K562 (cell line): ENCODE results near the gene CENPV. TPM values are rescaled to one million over a fixed set of nuclear protein-coding genes. Genes with fewer than 3 reads are reported as not detected.
A peak's percentile ranks its signal among the peaks of the same experiment; 100 is the strongest.

Experiments used
- ATAC-seq: fragments of 200-7000 bp; cut with Tn5 transposase; 3 replicates; pipeline ENCODE4 v1.9.1; 2020; ENCODE audit warnings: moderate library complexity
- BruUV-seq: library from RNA; stranded (reverse); fragments of 400-500 nt; replicated peaks from 2 replicates; lab custom pipeline; 2021; lab: Mats Ljungman, UMichigan
- CTCF ChIA-PET: fragments of 300-600 bp; formaldehyde crosslinking; extraction: SDS; loops from one replicate; lab custom pipeline; 2021; ENCODE audit warnings: low intra/inter-chr PET ratio; lab: Yijun Ruan, JAX
- POLR2A ChIA-PET: fragments of 300-600, 350-650 bp; sonication (Branson Sonifier 250); formaldehyde crosslinking; extraction: SDS; loops from one replicate; lab custom pipeline; 2021; ENCODE audit warnings: antibody characterized with exemption, inconsistent platforms; lab: Yijun Ruan, JAX
- DNase-seq, 4 experiments: peaks; one replicate each; pipeline versions ENCODE4 v3.0.0 to v3.0.0-alpha.2; 2011 to 2018; ENCODE audit warnings: low spot score in 3 of 4, mixed read lengths in 3 of 4; ENCODE audit errors: extremely low read depth in 1 of 4
- FAIRE-seq: peaks from 2 replicates; lab custom pipeline; 2011; peaks lifted over from hg19 to GRCh38; lab: Jason Lieb, UNC
- H2AFZ ChIP-seq: 2 replicates; pipeline ENCODE4 v1.6.0; 2011; ENCODE audit warnings: low read depth, low read length, control low read depth, inconsistent platforms
- H3K27ac ChIP-seq: fragments of 200-600 bp; 3 replicates; pipeline ENCODE4 v1.8.0; 2011; ENCODE audit warnings: low read depth, mild to moderate bottlenecking, control low read depth, inconsistent platforms, low read length, moderate library complexity, mixed read lengths; ENCODE audit errors: extremely low read depth
- H3K27me3 ChIP-seq, 2 experiments: fragments of 300-600 bp in 1 of 2; 2 replicates in 1 of 2; 3 replicates in 1 of 2; pipeline versions ENCODE4 v1.6.0 to v1.8.0; 2011; ENCODE audit warnings: inconsistent platforms in 2 of 2, low read length in 2 of 2, mild to moderate bottlenecking in 1 of 2, mixed read lengths in 1 of 2, moderate library complexity in 1 of 2; ENCODE audit not compliant: control insufficient read depth in 2 of 2, insufficient read depth in 2 of 2
- H3K36me3 ChIP-seq: fragments of 300-600 bp; 3 replicates; pipeline ENCODE4 v1.8.0; 2011; ENCODE audit warnings: mild to moderate bottlenecking, low read length, inconsistent platforms; ENCODE audit not compliant: control insufficient read depth, insufficient read depth
- H3K4me1 ChIP-seq, 2 experiments: fragments of 200-600 bp in 1 of 2; replicated peaks in 1 of 2; 2 replicates in 1 of 2; 3 replicates in 1 of 2; pipeline versions ENCODE4 v1.5.1 to v1.8.0; 2011; ENCODE audit warnings: inconsistent platforms in 2 of 2, low read length in 2 of 2, mild to moderate bottlenecking in 1 of 2, mixed read lengths in 1 of 2, moderate library complexity in 1 of 2; ENCODE audit not compliant: control insufficient read depth in 2 of 2, insufficient read depth in 2 of 2
- H3K4me2 ChIP-seq: 2 replicates; pipeline ENCODE4 v1.6.1; 2011; ENCODE audit warnings: low read length, control low read depth, inconsistent platforms, mixed read lengths; ENCODE audit not compliant: insufficient read depth
- H3K4me3 ChIP-seq: fragments of 200-600 bp; sonication (generic), shearing (Covaris generic); 2 replicates; pipeline ENCODE4 v1.5.1; 2016; ENCODE audit warnings: control low read depth, inconsistent platforms
- H3K79me2 ChIP-seq: fragments of 200-600 bp; 3 replicates; pipeline ENCODE4 v1.8.0; 2011; ENCODE audit warnings: low read length, inconsistent platforms; ENCODE audit not compliant: control insufficient read depth, insufficient read depth
- H3K9ac ChIP-seq, 2 experiments: 2 replicates each; pipeline versions ENCODE4 v1.6.0 to v1.6.1; 2011; ENCODE audit warnings: low read depth in 2 of 2, low read length in 2 of 2, control low read depth in 1 of 2, inconsistent platforms in 1 of 2, mild to moderate bottlenecking in 1 of 2, mixed read lengths in 1 of 2; ENCODE audit not compliant: insufficient read depth in 1 of 2
- H3K9me1 ChIP-seq: one replicate; pipeline ENCODE4 v1.6.0; 2011; ENCODE audit warnings: inconsistent platforms, mild to moderate bottlenecking, low read length, moderate library complexity; ENCODE audit not compliant: control insufficient read depth, insufficient read depth
- H3K9me3 ChIP-seq: replicated peaks from 2 replicates; pipeline ENCODE4 v1.5.1; 2011; ENCODE audit warnings: low read depth, low read length, inconsistent platforms; ENCODE audit not compliant: control insufficient read depth, insufficient read depth
- H4K20me1 ChIP-seq: replicated peaks from 2 replicates; pipeline ENCODE4 v1.6.1; 2011; ENCODE audit warnings: low read length, inconsistent platforms, mixed read lengths; ENCODE audit not compliant: control insufficient read depth, insufficient read depth
- BCOR ChIP-seq: fragments of 450-650 bp; IDR thresholded peaks from 2 replicates; pipeline ENCODE4 v1.6.1; 2016
- KLF10 ChIP-seq: fragments of 250-450 bp; sonication (Bioruptor Pico); IDR thresholded peaks from 2 replicates; pipeline ENCODE4 v1.6.1; 2021; ENCODE audit warnings: matching md5 sums
- MCM7 ChIP-seq, 2 experiments: fragments of 450-650 bp; IDR thresholded peaks; 2 replicates each; pipeline ENCODE4 v1.6.1; 2016 to 2018
- POLR2AphosphoS5 ChIP-seq: IDR thresholded peaks from 2 replicates; pipeline ENCODE4 v1.6.1; 2011; ENCODE audit warnings: mild to moderate bottlenecking, low read depth, low read length, moderate library complexity; ENCODE audit not compliant: control insufficient read depth, insufficient read depth
- RBM25 ChIP-seq: fragments of 200-400 bp; formaldehyde crosslinking; IDR thresholded peaks from 2 replicates; pipeline ENCODE4 v1.6.1; 2018; ENCODE audit warnings: low read length, low read depth, moderate library complexity; ENCODE audit not compliant: severe bottlenecking
- SNRNP70 ChIP-seq: fragments of 200-400 bp; formaldehyde crosslinking; optimal IDR thresholded peaks from 2 replicates; pipeline ENCODE3; 2017; ENCODE audit warnings: low read depth, low read length
- ZNF121 ChIP-seq: sonication (generic); formaldehyde crosslinking; conservative IDR thresholded peaks from 2 replicates; pipeline ENCODE4 v1.8.0; 2022; ENCODE audit warnings: missing genetic modification reagents
- ZNF79 ChIP-seq: fragments of 250-450 bp; sonication (Bioruptor Pico); IDR thresholded peaks from 2 replicates; pipeline ENCODE4 v1.4.0; 2020; ENCODE audit warnings: low read depth, mild to moderate bottlenecking, moderate library complexity
- WGBS: fragments of 100-300 bp; shearing (Covaris generic); methylation state at CpG from one replicate; pipeline ENCODE4 v1.1.6; 2016; ENCODE audit warnings: low coverage, mixed read lengths; ENCODE audit not compliant: insufficient coverage; ENCODE audit errors: missing lambda C conversion rate; 5-methylcytosine and 5-hydroxymethylcytosine counted together
- in situ Hi-C: fragments of 300-500 bp; cut with MboI; formaldehyde crosslinking; loops from 4 replicates; pipeline ENCODE4 v1.15.0; 2018; ENCODE audit warnings: inconsistent platforms, mixed read lengths
- intact Hi-C: fragments of 100-400 bp; cut with micrococcal nuclease; formaldehyde crosslinking; loops from 2 replicates; pipeline ENCODE4 v1.14.2; 2022
- polyA plus RNA-seq, 8 experiments: library from polyadenylated mRNA; depleted of rRNA in 4 of 8; stranded (reverse) in 5 of 8; unstranded in 3 of 8; fragments of >200 nt; fragmentation: Nextera tagmentation in 2 of 8; fragmentation: Illumina TruSeq in 1 of 8; extraction: Ambion mirVana in 2 of 8; extraction: Trizol in 1 of 8; gene quantifications; 2 replicates each; pipeline versions ENCODE4 v1.2.1 to v1.2.3, GENCODE V29; 2011 to 2014; ENCODE audit warnings: inconsistent platforms in 1 of 8, missing spikeins in 1 of 8
- total RNA-seq, 7 experiments: library from RNA; depleted of rRNA in 6 of 7; stranded (reverse); fragments of >200 nt in 6 of 7; fragmentation: Illumina TruSeq in 2 of 7; extraction: Trizol in 2 of 7; gene quantifications; 2 replicates each; pipeline versions ENCODE4 v1.2.1 to v1.2.3, GENCODE V29; 2011 to 2021; ENCODE audit warnings: low replicate concordance in 1 of 7
- TF ChIP-seq, protein P1 (sequence below): fragments of 200-800 bp; sonication (Bioruptor generic); IDR thresholded peaks from 2 replicates; pipeline ENCODE4 v1.6.1; 2017; ENCODE audit warnings: missing genetic modification characterization, missing compliant biosample characterization
- TF ChIP-seq, protein P2 (sequence below): sonication (generic); formaldehyde crosslinking; IDR thresholded peaks from 2 replicates; pipeline ENCODE4 v1.8.0; 2023; ENCODE audit warnings: missing genetic modification reagents, mild to moderate bottlenecking, borderline replicate concordance

CENPV gene
- total and polyA plus RNA-seq, 9 of the 15 experiments (the other 6 are each of a cell fraction or from before 2014, with no cell fraction given) = 17.8 to 131 (median 89.3) TPM

DNA sequence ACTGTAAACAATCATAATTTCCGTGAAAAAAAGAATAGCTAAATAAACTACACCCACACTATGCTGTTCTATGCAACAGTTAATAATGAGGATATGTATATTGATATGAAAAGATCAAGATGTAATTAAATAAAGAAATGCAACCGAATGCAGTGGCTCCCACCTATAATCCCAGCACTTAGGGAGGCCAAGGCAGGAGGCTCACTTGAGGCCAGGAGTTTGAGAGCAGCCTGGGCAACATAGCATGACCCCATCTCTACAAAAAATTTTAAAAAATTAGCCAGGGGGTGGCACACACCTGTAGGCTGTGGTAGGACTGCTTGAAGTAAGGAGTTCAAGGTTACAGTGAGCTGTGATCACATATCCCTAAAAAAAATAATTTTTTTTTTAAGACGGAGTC lies 14.9 kb downstream of the CENPV start:
- Histone ChIP-seq H3K4me1 (no peaks in the 10 kb centered on the region), H4K20me1 (no peaks in the 10 kb centered on the region), H3K9me3 (no peaks in the 10 kb centered on the region), H3K27ac (no peak overlapping the region), H3K4me3 (no peak overlapping the region), H3K36me3 (peaks cover 11% of the 10 kb centered on the region; the same call in 2 of the 3 replicates), H3K27me3 (no peaks in the 10 kb centered on the region), H2AFZ (no peak overlapping the region), H3K9me1 (no peaks in the 10 kb centered on the region), H3K9ac (no peak overlapping the region), H3K79me2 (no peaks in the 10 kb centered on the region), H3K4me2 (no peak overlapping the region)
- WGBS = 55% methylated on average over 3 of the region's 3 CpGs
- TF ChIP-seq, protein P1, sequence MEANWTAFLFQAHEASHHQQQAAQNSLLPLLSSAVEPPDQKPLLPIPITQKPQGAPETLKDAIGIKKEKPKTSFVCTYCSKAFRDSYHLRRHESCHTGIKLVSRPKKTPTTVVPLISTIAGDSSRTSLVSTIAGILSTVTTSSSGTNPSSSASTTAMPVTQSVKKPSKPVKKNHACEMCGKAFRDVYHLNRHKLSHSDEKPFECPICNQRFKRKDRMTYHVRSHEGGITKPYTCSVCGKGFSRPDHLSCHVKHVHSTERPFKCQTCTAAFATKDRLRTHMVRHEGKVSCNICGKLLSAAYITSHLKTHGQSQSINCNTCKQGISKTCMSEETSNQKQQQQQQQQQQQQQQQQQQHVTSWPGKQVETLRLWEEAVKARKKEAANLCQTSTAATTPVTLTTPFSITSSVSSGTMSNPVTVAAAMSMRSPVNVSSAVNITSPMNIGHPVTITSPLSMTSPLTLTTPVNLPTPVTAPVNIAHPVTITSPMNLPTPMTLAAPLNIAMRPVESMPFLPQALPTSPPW (CRISPR knock-in tag) = no peak
- TF ChIP-seq RBM25 = peak; percentile 20
- no peak for TF ChIP-seq POLR2AphosphoS5
- 0 out of 2 replicates have a peak, but pooled peaks have one; percentile 15 for TF ChIP-seq BCOR
- no peak for TF ChIP-seq ZNF79 (CRISPR knock-in tag)
- TF ChIP-seq KLF10 = no peak
- no peak for TF ChIP-seq SNRNP70
- TF ChIP-seq, protein P2, sequence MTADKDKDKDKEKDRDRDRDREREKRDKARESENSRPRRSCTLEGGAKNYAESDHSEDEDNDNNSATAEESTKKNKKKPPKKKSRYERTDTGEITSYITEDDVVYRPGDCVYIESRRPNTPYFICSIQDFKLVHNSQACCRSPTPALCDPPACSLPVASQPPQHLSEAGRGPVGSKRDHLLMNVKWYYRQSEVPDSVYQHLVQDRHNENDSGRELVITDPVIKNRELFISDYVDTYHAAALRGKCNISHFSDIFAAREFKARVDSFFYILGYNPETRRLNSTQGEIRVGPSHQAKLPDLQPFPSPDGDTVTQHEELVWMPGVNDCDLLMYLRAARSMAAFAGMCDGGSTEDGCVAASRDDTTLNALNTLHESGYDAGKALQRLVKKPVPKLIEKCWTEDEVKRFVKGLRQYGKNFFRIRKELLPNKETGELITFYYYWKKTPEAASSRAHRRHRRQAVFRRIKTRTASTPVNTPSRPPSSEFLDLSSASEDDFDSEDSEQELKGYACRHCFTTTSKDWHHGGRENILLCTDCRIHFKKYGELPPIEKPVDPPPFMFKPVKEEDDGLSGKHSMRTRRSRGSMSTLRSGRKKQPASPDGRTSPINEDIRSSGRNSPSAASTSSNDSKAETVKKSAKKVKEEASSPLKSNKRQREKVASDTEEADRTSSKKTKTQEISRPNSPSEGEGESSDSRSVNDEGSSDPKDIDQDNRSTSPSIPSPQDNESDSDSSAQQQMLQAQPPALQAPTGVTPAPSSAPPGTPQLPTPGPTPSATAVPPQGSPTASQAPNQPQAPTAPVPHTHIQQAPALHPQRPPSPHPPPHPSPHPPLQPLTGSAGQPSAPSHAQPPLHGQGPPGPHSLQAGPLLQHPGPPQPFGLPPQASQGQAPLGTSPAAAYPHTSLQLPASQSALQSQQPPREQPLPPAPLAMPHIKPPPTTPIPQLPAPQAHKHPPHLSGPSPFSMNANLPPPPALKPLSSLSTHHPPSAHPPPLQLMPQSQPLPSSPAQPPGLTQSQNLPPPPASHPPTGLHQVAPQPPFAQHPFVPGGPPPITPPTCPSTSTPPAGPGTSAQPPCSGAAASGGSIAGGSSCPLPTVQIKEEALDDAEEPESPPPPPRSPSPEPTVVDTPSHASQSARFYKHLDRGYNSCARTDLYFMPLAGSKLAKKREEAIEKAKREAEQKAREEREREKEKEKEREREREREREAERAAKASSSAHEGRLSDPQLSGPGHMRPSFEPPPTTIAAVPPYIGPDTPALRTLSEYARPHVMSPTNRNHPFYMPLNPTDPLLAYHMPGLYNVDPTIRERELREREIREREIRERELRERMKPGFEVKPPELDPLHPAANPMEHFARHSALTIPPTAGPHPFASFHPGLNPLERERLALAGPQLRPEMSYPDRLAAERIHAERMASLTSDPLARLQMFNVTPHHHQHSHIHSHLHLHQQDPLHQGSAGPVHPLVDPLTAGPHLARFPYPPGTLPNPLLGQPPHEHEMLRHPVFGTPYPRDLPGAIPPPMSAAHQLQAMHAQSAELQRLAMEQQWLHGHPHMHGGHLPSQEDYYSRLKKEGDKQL = no peak
- no peak for TF ChIP-seq MCM7 (IDR thresholded peaks at IDR 0.05)
- peak; percentile 58 for TF ChIP-seq ZNF121
- POLR2A ChIA-PET = no interaction called here
- ATAC-seq (no peak), DNase-seq (no peak), FAIRE-seq (no peak)
- intact Hi-C loops (no loop called here), in situ Hi-C loops (no loop called here)
- CTCF ChIA-PET = no interaction called here
- no TSS peak for BruUV-seq
